Mesenchymal stem cell (in vitro differentiated cells and primary cell): Measurements from ENCODE around the gene KCNMB1.

Source experiments
- DNase-seq: peaks from one replicate; pipeline ENCODE4 v3.0.0-alpha.2; 2013
- H2AFZ ChIP-seq: one replicate; pipeline ENCODE4 v1.6.1; 2013; ENCODE audit warnings: low read depth, mild to moderate bottlenecking, control low read depth, inconsistent platforms, low read length, moderate library complexity
- H2AK5ac ChIP-seq: 2 replicates; pipeline ENCODE4 v1.6.1; 2013; ENCODE audit warnings: low read length, moderate library complexity, mild to moderate bottlenecking, inconsistent platforms; ENCODE audit not compliant: severe bottlenecking
- H2BK120ac ChIP-seq: one replicate; pipeline ENCODE4 v1.6.1; 2013; ENCODE audit warnings: low read depth, mild to moderate bottlenecking, inconsistent platforms, low read length, moderate library complexity
- H2BK12ac ChIP-seq, 2 experiments: one replicate each; pipeline ENCODE4 v1.6.1; 2013; ENCODE audit warnings: inconsistent platforms in 2 of 2, low read length in 2 of 2, mild to moderate bottlenecking in 2 of 2, moderate library complexity in 2 of 2, control low read depth in 1 of 2
- H2BK15ac ChIP-seq: one replicate; pipeline ENCODE4 v1.6.1; 2013; ENCODE audit warnings: mild to moderate bottlenecking, low read depth, inconsistent platforms; ENCODE audit not compliant: poor library complexity, severe bottlenecking
- H2BK5ac ChIP-seq: 2 replicates; pipeline ENCODE4 v1.6.1; 2013; ENCODE audit warnings: low read depth, mild to moderate bottlenecking, low read length, control low read depth, inconsistent platforms; ENCODE audit not compliant: poor library complexity, severe bottlenecking
- H3K14ac ChIP-seq, 2 experiments: one replicate each; pipeline ENCODE4 v1.6.1; 2013; ENCODE audit warnings: inconsistent platforms in 2 of 2, low read length in 2 of 2, control low read depth in 1 of 2, mild to moderate bottlenecking in 1 of 2, moderate library complexity in 1 of 2
- H3K18ac ChIP-seq, 2 experiments: one replicate each; pipeline ENCODE4 v1.6.1; 2013; ENCODE audit warnings: inconsistent platforms in 2 of 2, low read length in 2 of 2, control low read depth in 1 of 2, low read depth in 1 of 2, mild to moderate bottlenecking in 1 of 2
- H3K23ac ChIP-seq, 2 experiments: one replicate each; pipeline ENCODE4 v1.6.1; 2013; ENCODE audit warnings: inconsistent platforms in 2 of 2, low read length in 2 of 2, mild to moderate bottlenecking in 2 of 2, moderate library complexity in 2 of 2, control low read depth in 1 of 2
- H3K27ac ChIP-seq: 2 replicates; pipeline ENCODE4 v1.5.1; 2013; ENCODE audit warnings: mild to moderate bottlenecking, moderate library complexity, low read length, control low read depth, inconsistent platforms; ENCODE audit not compliant: poor library complexity, severe bottlenecking
- H3K27me3 ChIP-seq, 2 experiments: 2 replicates each; pipeline versions ENCODE4 v1.6.1 to v1.7.0; 2013; ENCODE audit warnings: low read length in 2 of 2, mild to moderate bottlenecking in 2 of 2, moderate library complexity in 2 of 2, control low read depth in 1 of 2, inconsistent platforms in 1 of 2; ENCODE audit not compliant: control insufficient read depth in 1 of 2, insufficient read depth in 1 of 2
- H3K36me3 ChIP-seq, 2 experiments: 2 replicates each; pipeline versions ENCODE4 v1.6.1 to v1.7.0; 2013; ENCODE audit warnings: low read length in 2 of 2, control low read depth in 1 of 2, inconsistent platforms in 1 of 2, low read depth in 1 of 2, mild to moderate bottlenecking in 1 of 2; ENCODE audit not compliant: insufficient read depth in 2 of 2, control insufficient read depth in 1 of 2
- H3K4ac ChIP-seq, 2 experiments: one replicate each; pipeline ENCODE4 v1.6.1; 2013; ENCODE audit warnings: inconsistent platforms in 2 of 2, low read length in 2 of 2, mild to moderate bottlenecking in 2 of 2, moderate library complexity in 2 of 2, control low read depth in 1 of 2, low read depth in 1 of 2
- H3K4me1 ChIP-seq: 2 replicates; pipeline ENCODE4 v1.6.1; 2013; ENCODE audit warnings: low read depth, low read length, control low read depth; ENCODE audit not compliant: control insufficient read depth, insufficient read depth
- H3K4me2 ChIP-seq: 2 replicates; pipeline ENCODE4 v1.6.1; 2013; ENCODE audit warnings: low read length, mild to moderate bottlenecking, inconsistent platforms; ENCODE audit not compliant: poor library complexity, severe bottlenecking
- H3K4me3 ChIP-seq, 2 experiments: 2 replicates each; pipeline versions ENCODE4 v1.5.1 to v1.7.0; 2013; ENCODE audit warnings: low read length in 2 of 2, mild to moderate bottlenecking in 2 of 2, control low read depth in 1 of 2, low read depth in 1 of 2; ENCODE audit not compliant: insufficient read depth in 1 of 2
- H3K79me1 ChIP-seq: replicated peaks from 2 replicates; pipeline ENCODE4 v1.6.1; 2013; ENCODE audit warnings: mild to moderate bottlenecking, control low read depth, low read length, inconsistent platforms; ENCODE audit not compliant: poor library complexity, severe bottlenecking
- H3K9ac ChIP-seq: 2 replicates; pipeline ENCODE4 v1.7.0; 2013; ENCODE audit warnings: mild to moderate bottlenecking, low read length, moderate library complexity
- H3K9me3 ChIP-seq: 2 replicates; pipeline ENCODE4 v1.7.0; 2013; ENCODE audit warnings: mild to moderate bottlenecking, low read length; ENCODE audit not compliant: control insufficient read depth
- H4K8ac ChIP-seq: one replicate; pipeline ENCODE4 v1.6.1; 2013; ENCODE audit warnings: inconsistent platforms, mild to moderate bottlenecking, low read length, moderate library complexity
- H4K91ac ChIP-seq: one replicate; pipeline ENCODE4 v1.6.1; 2013; ENCODE audit warnings: mild to moderate bottlenecking, low read length, inconsistent platforms
- WGBS: methylation state at CpG from one replicate; pipeline ENCODE4 v1.1.7; 2013; ENCODE audit warnings: mixed read lengths; 5-methylcytosine and 5-hydroxymethylcytosine counted together

Gene KCNMB1

GRCh38 chr5:170416526-170416925 is 27.4 kb upstream of the KCNMB1 start:
- Histone ChIP-seq H3K4ac (no peak overlapping the region), H3K27me3 (peaks cover 35 to 43% of the 10 kb centered on the region in 2 experiments), H4K91ac (no peak overlapping the region), H2AK5ac (no peak overlapping the region), H3K4me2 (no peak overlapping the region), H3K14ac (no peak overlapping the region), H2BK120ac (no peak overlapping the region), H2BK15ac (no peak overlapping the region), H3K79me1 (no peaks in the 10 kb centered on the region), H3K4me1 (no peaks in the 10 kb centered on the region), H3K4me3 (no peak overlapping the region), H2AFZ (no peak overlapping the region), H3K18ac (no peak overlapping the region), H3K36me3 (no peaks in the 10 kb centered on the region), H2BK5ac (no peak overlapping the region), H3K23ac (no peak overlapping the region), H3K9me3 (no peaks in the 10 kb centered on the region), H4K8ac (no peak overlapping the region), H3K27ac (no peak overlapping the region), H3K9ac (no peak overlapping the region), H2BK12ac (no peak overlapping the region)
- DNase-seq, result no peak
- WGBS, result 95% methylated on average over 4 of the region's 4 CpGs

- H4K8ac ChIP-seq, result no peak overlapping the region
- H3K23ac ChIP-seq, result no peak overlapping the region
- no peak overlapping the region for H3K27ac ChIP-seq
- no peaks in the 10 kb centered on the region for H3K9me3 ChIP-seq
- no peak overlapping the region for H3K4me3 ChIP-seq
- H3K79me1 ChIP-seq, result no peaks in the 10 kb centered on the region
- H4K91ac ChIP-seq, result no peak overlapping the region
- H2AK5ac ChIP-seq, result no peak overlapping the region
- H3K18ac ChIP-seq, result no peak overlapping the region
- no peaks in the 10 kb centered on the region for H3K36me3 ChIP-seq
- H3K4me2 ChIP-seq, result no peak overlapping the region
- no peak overlapping the region for H2BK12ac ChIP-seq
- H3K14ac ChIP-seq, result no peak overlapping the region
- no peak overlapping the region for H2BK120ac ChIP-seq
- 97% methylated on average over 5 of the region's 6 CpGs for WGBS
- H2AFZ ChIP-seq, result no peak overlapping the region
- H3K4me1 ChIP-seq, result no peaks in the 10 kb centered on the region
- H3K27me3 ChIP-seq, result peaks cover 35 to 46% of the 10 kb centered on the region in 2 experiments
- H3K9ac ChIP-seq, result no peak overlapping the region
- H2BK15ac ChIP-seq, result no peak overlapping the region
- no peak overlapping the region for H3K4ac ChIP-seq
- no peak overlapping the region for H2BK5ac ChIP-seq
- DNase-seq, result no peak
Measured at GRCh38 chr5:170414786-170415185, 25.6 kb upstream of the KCNMB1 start.

GRCh38 chr5:170413897-170414296 is 24.7 kb upstream of the KCNMB1 start:
- H3K27me3 ChIP-seq, result peaks cover 41 to 42% of the 10 kb centered on the region in 2 experiments
- no peak overlapping the region for H3K4me3 ChIP-seq
- H3K23ac ChIP-seq, result no peak overlapping the region
- H3K27ac ChIP-seq, result no peak overlapping the region
- H3K79me1 ChIP-seq, result no peaks in the 10 kb centered on the region
- H4K8ac ChIP-seq, result no peak overlapping the region
- H3K18ac ChIP-seq, result no peak overlapping the region
- H2BK5ac ChIP-seq, result no peak overlapping the region
- DNase-seq, result no peak
- H3K9ac ChIP-seq, result no peak overlapping the region
- no peak overlapping the region for H3K4me2 ChIP-seq
- no peak overlapping the region for H3K4ac ChIP-seq
- H3K9me3 ChIP-seq, result no peaks in the 10 kb centered on the region
- no peak overlapping the region for H2AK5ac ChIP-seq
- no peaks in the 10 kb centered on the region for H3K4me1 ChIP-seq
- WGBS, result 86% methylated on average over 3 of the region's 3 CpGs
- H3K14ac ChIP-seq, result no peak overlapping the region
- H2BK15ac ChIP-seq, result no peak overlapping the region
- no peak overlapping the region for H2BK12ac ChIP-seq
- H2AFZ ChIP-seq, result no peak overlapping the region
- H2BK120ac ChIP-seq, result no peak overlapping the region
- H4K91ac ChIP-seq, result no peak overlapping the region
- no peaks in the 10 kb centered on the region for H3K36me3 ChIP-seq

GRCh38 chr5:170411100-170411499 is 21.9 kb upstream of the KCNMB1 start:
- no peak overlapping the region for H3K4me3 ChIP-seq
- no peak overlapping the region for H3K27ac ChIP-seq
- H3K14ac ChIP-seq, result no peak overlapping the region
- no peak overlapping the region for H2BK5ac ChIP-seq
- H3K79me1 ChIP-seq, result no peaks in the 10 kb centered on the region
- 91% methylated on average over 3 of the region's 3 CpGs for WGBS
- no peak overlapping the region for H3K18ac ChIP-seq
- no peak overlapping the region for H3K9ac ChIP-seq
- no peak overlapping the region for H2BK15ac ChIP-seq
- no peak overlapping the region for H3K23ac ChIP-seq
- no peak overlapping the region for H2AK5ac ChIP-seq
- no peaks in the 10 kb centered on the region for H3K36me3 ChIP-seq
- no peak overlapping the region for H4K91ac ChIP-seq
- no peak overlapping the region for H2BK12ac ChIP-seq
- peaks cover 43 to 45% of the 10 kb centered on the region in 2 experiments for H3K27me3 ChIP-seq
- H3K9me3 ChIP-seq, result no peaks in the 10 kb centered on the region
- H4K8ac ChIP-seq, result no peak overlapping the region
- no peak overlapping the region for H2BK120ac ChIP-seq
- no peaks in the 10 kb centered on the region for H3K4me1 ChIP-seq
- H3K4ac ChIP-seq, result no peak overlapping the region
- no peak overlapping the region for H3K4me2 ChIP-seq
- no peak for DNase-seq
- H2AFZ ChIP-seq, result no peak overlapping the region
